HepG2 (cell line): ENCODE measurements around the gene U2SURP. TPM values are rescaled to one million over a fixed set of nuclear protein-coding genes. Genes with fewer than 3 reads are reported as not detected.

Experiments used
- AGO2 ChIP-seq: fragments of 200-400 bp; formaldehyde crosslinking; optimal IDR thresholded peaks from 2 replicates; pipeline ENCODE3; 2017; ENCODE audit warnings: mild to moderate bottlenecking, low read depth, low read length, moderate library complexity
- CENPX ChIP-seq: sonication (generic); formaldehyde crosslinking; IDR thresholded peaks from 2 replicates; pipeline ENCODE4 v1.9.0; 2021; ENCODE audit warnings: mild to moderate bottlenecking, missing genetic modification reagents, moderate library complexity
- ETS1 ChIP-seq: sonication (generic); formaldehyde crosslinking; IDR thresholded peaks from 2 replicates; pipeline ENCODE4 v1.4.0; 2020; ENCODE audit warnings: missing genetic modification reagents
- HNF4A ChIP-seq: sonication (generic); formaldehyde crosslinking; IDR thresholded peaks from 2 replicates; pipeline ENCODE4 v1.4.0; 2020; ENCODE audit warnings: missing genetic modification reagents
- IRF2 ChIP-seq: IDR thresholded peaks from 2 replicates; pipeline ENCODE4 v1.6.1; 2018; ENCODE audit warnings: missing genetic modification reagents, missing compliant biosample characterization
- MEF2D ChIP-seq: sonication (generic); formaldehyde crosslinking; IDR thresholded peaks from 2 replicates; pipeline ENCODE4 v1.5.1; 2020; ENCODE audit warnings: mild to moderate bottlenecking, missing genetic modification reagents
- NFYB ChIP-seq: sonication (generic); formaldehyde crosslinking; IDR thresholded peaks from 2 replicates; pipeline ENCODE4 v1.4.0; 2020; ENCODE audit warnings: missing genetic modification reagents
- PITX1 ChIP-seq: sonication (generic); formaldehyde crosslinking; IDR thresholded peaks from 2 replicates; pipeline ENCODE4 v1.5.1; 2020; ENCODE audit warnings: mild to moderate bottlenecking, missing genetic modification reagents
- POLR2AphosphoS5 ChIP-seq: IDR thresholded peaks from 2 replicates; pipeline ENCODE4 v1.6.1; 2012; ENCODE audit warnings: low read depth, low read length
- TFE3 ChIP-seq: IDR thresholded peaks from 2 replicates; pipeline ENCODE4 v1.6.1; 2016
- ZBTB25 ChIP-seq: IDR thresholded peaks from 2 replicates; pipeline ENCODE4 v1.6.1; 2018; ENCODE audit warnings: missing genetic modification reagents
- ZNF512 ChIP-seq: sonication (generic); formaldehyde crosslinking; IDR thresholded peaks from 2 replicates; pipeline ENCODE4 v1.4.0; 2020; ENCODE audit warnings: mild to moderate bottlenecking, missing genetic modification reagents
- ZNF546 ChIP-seq: sonication (generic); formaldehyde crosslinking; conservative IDR thresholded peaks from 2 replicates; pipeline ENCODE4 v1.8.1; 2023; ENCODE audit warnings: mild to moderate bottlenecking, missing genetic modification reagents
- ZNF687 ChIP-seq: sonication (generic); formaldehyde crosslinking; IDR thresholded peaks from 2 replicates; pipeline ENCODE4 v1.5.1; 2020; ENCODE audit warnings: mild to moderate bottlenecking, missing genetic modification reagents, moderate library complexity
- polyA plus RNA-seq, 8 experiments: library from polyadenylated mRNA; depleted of rRNA in 3 of 8; stranded (reverse) in 7 of 8; unstranded in 1 of 8; fragments of >200 nt; fragmentation: Illumina TruSeq in 4 of 8; extraction: Trizol in 4 of 8; gene quantifications; 2 replicates each; pipeline versions ENCODE4 v1.2.1 to v1.2.3, GENCODE V29; 2011 to 2016; ENCODE audit warnings: low read depth in 4 of 8, missing spikeins in 1 of 8, mixed read lengths in 1 of 8; ENCODE audit not compliant: insufficient read depth in 1 of 8
- total RNA-seq, 5 experiments: library from RNA; depleted of rRNA; stranded (reverse); fragments of >200 nt; fragmentation: Illumina TruSeq; extraction: Trizol; gene quantifications; 2 replicates each; pipeline ENCODE4 v1.2.3, GENCODE V29; 2016; ENCODE audit warnings: low read depth in 1 of 5

U2SURP gene
- total and polyA plus RNA-seq, 2 of the 13 experiments (the other 11 are each of a cell fraction or from before 2014, with no cell fraction given), result 55.9 to 173 TPM

GRCh38 chr3:142992323-142992722 lies 9.0 kb upstream of the U2SURP start (continued):
- TF ChIP-seq MEF2D (CRISPR knock-in tag), result no peak
- no peak for TF ChIP-seq AGO2
- TF ChIP-seq IRF2 (CRISPR knock-in tag), result no peak
- no peak for TF ChIP-seq ZNF512 (CRISPR knock-in tag)
- no peak for TF ChIP-seq TFE3 (CRISPR knock-in tag)
- TF ChIP-seq ETS1 (CRISPR knock-in tag), result no peak
- TF ChIP-seq NFYB (CRISPR knock-in tag), result no peak
- TF ChIP-seq CENPX, result no peak
- TF ChIP-seq ZNF546 (CRISPR knock-in tag), result no peak
- TF ChIP-seq PITX1, result no peak
- TF ChIP-seq HNF4A (CRISPR knock-in tag), result 0 out of 2 replicates have a peak, but pooled peaks have one; percentile 21
- peak; percentile 58 for TF ChIP-seq ZNF687 (CRISPR knock-in tag)
- no peak for TF ChIP-seq POLR2AphosphoS5
- TF ChIP-seq ZBTB25, result no peak
